B cell (primary cell): Measurements from ENCODE around the gene CDNF. TPM values are rescaled to one million over a fixed set of nuclear protein-coding genes. Genes with fewer than 3 reads are reported as not detected.

ENCODE experiments used
- ATAC-seq: fragments of 200-7000 bp; cut with Tn5 transposase; one replicate; pipeline ENCODE4 v1.10.0; 2021; ENCODE audit warnings: low read depth, mild to moderate bottlenecking, moderate number of reproducible peaks, moderate library complexity
- CTCF ChIA-PET: fragments of 350-600 bp; sonication (Branson Sonifier 250); formaldehyde crosslinking; loops from one replicate; lab custom pipeline; 2021; ENCODE audit warnings: antibody characterized with exemption, inconsistent platforms; lab: Charles Lee
- POLR2A ChIA-PET: fragments of 350-600 bp; sonication (Branson Sonifier 250); formaldehyde crosslinking; loops from one replicate; lab custom pipeline; 2021; ENCODE audit warnings: antibody characterized with exemption; lab: Charles Lee
- DNase-seq: peaks from one replicate; pipeline ENCODE4 v3.0.0; 2013
- H2AFZ ChIP-seq: 2 replicates; pipeline ENCODE4 v1.6.1; 2012; ENCODE audit warnings: mild to moderate bottlenecking, low read depth, low read length; ENCODE audit not compliant: insufficient read depth, poor library complexity, severe bottlenecking
- H3K27ac ChIP-seq, 2 donors: 1 replicate in 1 of 2; 2 replicates in 1 of 2; pipeline ENCODE4 v1.5.1; 2012 to 2013; ENCODE audit warnings: low read length in 2 of 2, mild to moderate bottlenecking in 2 of 2, moderate library complexity in 1 of 2
- H3K27me3 ChIP-seq, 4 experiments: fragments of 200-600 bp in 1 of 4; sonication (generic) in 1 of 4; replicated peaks in 1 of 4; 1 replicate in 2 of 4; 2 replicates in 2 of 4; pipeline versions ENCODE4 v1.6.1 to v1.7.0; 2013 to 2016; ENCODE audit warnings: low read length in 3 of 4, mild to moderate bottlenecking in 2 of 4, mixed read lengths in 1 of 4, moderate library complexity in 1 of 4; ENCODE audit not compliant: insufficient read depth in 4 of 4, control insufficient read depth in 3 of 4; ENCODE audit errors: control extremely low read depth in 1 of 4
- H3K36me3 ChIP-seq, 2 experiments: replicated peaks in 1 of 2; 1 replicate in 1 of 2; 2 replicates in 1 of 2; pipeline versions ENCODE4 v1.6.1 to v1.7.1; 2013; ENCODE audit warnings: low read length in 1 of 2; ENCODE audit not compliant: insufficient read depth in 2 of 2, control insufficient read depth in 1 of 2; ENCODE audit errors: control extremely low read depth in 1 of 2, extremely low read depth in 1 of 2
- H3K4me1 ChIP-seq, 2 donors: fragments of 200-600 bp in 1 of 2; sonication (generic) in 1 of 2; 1 replicate in 1 of 2; 2 replicates in 1 of 2; pipeline versions ENCODE4 v1.5.1 to v1.6.1; 2013 to 2017; ENCODE audit warnings: low read length in 2 of 2; ENCODE audit not compliant: control insufficient read depth in 2 of 2, insufficient read depth in 2 of 2
- H3K4me2 ChIP-seq: replicated peaks from 2 replicates; pipeline ENCODE3; 2012; ENCODE audit warnings: mild to moderate bottlenecking, low read depth, low read length; ENCODE audit not compliant: poor library complexity, severe bottlenecking
- H3K4me3 ChIP-seq, 5 experiments: fragments of 200-600 bp in 1 of 5; sonication (generic) in 1 of 5; 1 replicate in 3 of 5; 2 replicates in 2 of 5; pipeline versions ENCODE4 v1.5.1 to v1.7.0; 2011 to 2016; ENCODE audit warnings: low read length in 4 of 5, mild to moderate bottlenecking in 4 of 5, low read depth in 2 of 5, control low read depth in 1 of 5, moderate library complexity in 1 of 5; ENCODE audit not compliant: insufficient read depth in 1 of 5; ENCODE audit errors: control extremely low read depth in 1 of 5, extremely low read depth in 1 of 5
- H3K79me2 ChIP-seq: fragments of 200-600 bp; sonication (generic); one replicate; pipeline ENCODE4 v1.6.0; 2016; ENCODE audit warnings: low read length; ENCODE audit not compliant: control insufficient read depth, insufficient read depth
- H3K9ac ChIP-seq: fragments of 200-600 bp; sonication (generic); 2 replicates; pipeline ENCODE4 v1.6.1; 2017; ENCODE audit warnings: mild to moderate bottlenecking, low read length, moderate library complexity
- H3K9me3 ChIP-seq, 3 donors: one replicate each; pipeline versions ENCODE4 v1.6.1 to v1.7.1; 2013; ENCODE audit warnings: low read length in 2 of 3; ENCODE audit not compliant: control insufficient read depth in 2 of 3, insufficient read depth in 1 of 3; ENCODE audit errors: control extremely low read depth in 1 of 3
- H4K20me1 ChIP-seq: 2 replicates; pipeline ENCODE4 v1.6.0; 2012; ENCODE audit warnings: mild to moderate bottlenecking, low read length; ENCODE audit not compliant: insufficient read depth, control insufficient read depth, poor library complexity, severe bottlenecking
- H3K27ac Mint-ChIP-seq: one replicate; pipeline ENCODE4 v1.8.0; 2021; ENCODE audit warnings: mixed read lengths
- H3K27me3 Mint-ChIP-seq: one replicate; pipeline ENCODE4 v1.8.0; 2021; ENCODE audit warnings: mixed read lengths
- H3K4me1 Mint-ChIP-seq: one replicate; pipeline ENCODE4 v1.8.0; 2021; ENCODE audit warnings: mixed read lengths
- H3K4me3 Mint-ChIP-seq: one replicate; pipeline ENCODE4 v1.8.0; 2021; ENCODE audit warnings: mixed read lengths
- H3K9me3 Mint-ChIP-seq: one replicate; pipeline ENCODE4 v1.8.0; 2022; ENCODE audit warnings: mixed read lengths; ENCODE audit not compliant: insufficient read depth
- CTCF ChIP-seq: fragments of 200-600 bp; IDR thresholded peaks from one replicate; pipeline ENCODE4 v1.8.0; 2022; ENCODE audit warnings: antibody characterized with exemption, mild to moderate bottlenecking
- EZH2 ChIP-seq: IDR thresholded peaks from 2 replicates; pipeline ENCODE4 v1.6.1; 2012; ENCODE audit warnings: borderline replicate concordance, low read depth, mild to moderate bottlenecking, moderate library complexity, low read length; ENCODE audit not compliant: insufficient read depth, poor library complexity, severe bottlenecking
- WGBS: methylation state at CpG from one replicate; pipeline ENCODE4 v1.1.5; 2013; ENCODE audit warnings: missing lambda C conversion rate; ENCODE audit not compliant: insufficient coverage; 5-methylcytosine and 5-hydroxymethylcytosine counted together
- intact Hi-C: fragments of 100-400 bp; cut with micrococcal nuclease; formaldehyde crosslinking; loops from one replicate; pipeline ENCODE4 v1.10.0; 2022
- polyA plus RNA-seq: library from polyadenylated mRNA; depleted of rRNA; stranded (reverse); fragments of >200 nt; gene quantifications from 2 replicates; pipeline ENCODE4 v1.2.3, GENCODE V29; 2012
- total RNA-seq, 2 donors: library from RNA; stranded (reverse); fragments of 120-200 nt in 1 of 2; gene quantifications; 1 replicate in 1 of 2; 2 replicates in 1 of 2; pipeline versions ENCODE4 v1.2.3 to v1.2.4, GENCODE V29; 2013 to 2022

Gene CDNF
- total and polyA plus RNA-seq, 2 donors (not counting 1 experiment from before 2014, with no cell fraction given), result 1.4 to 1.8 TPM

GRCh38 chr10:14823966-14824365 lies 13.9 kb downstream of the CDNF start:
- Mint-ChIP-seq H3K27me3 (no peaks in the 10 kb centered on the region), H3K4me1 (peaks cover 32% of the 10 kb centered on the region), H3K4me3 (no peak overlapping the region), H3K9me3 (no peaks in the 10 kb centered on the region), H3K27ac (no peak overlapping the region)
- DNase-seq, result no peak
- Histone ChIP-seq H3K27ac (no peak overlapping the region), H4K20me1 (no peaks in the 10 kb centered on the region), H3K4me1 (peaks cover 16 to 19% of the 10 kb centered on the region in 2 donors), H2AFZ (no peak overlapping the region), H3K9me3 (peaks cover 0 to 7% (median 0%) of the 10 kb centered on the region in 3 donors), H3K9ac (no peak overlapping the region), H3K4me2 (no peak overlapping the region), H3K36me3 (no peaks in the 10 kb centered on the region), H3K79me2 (no peaks in the 10 kb centered on the region), H3K27me3 (no peaks in the 10 kb centered on the region), H3K4me3 (no peak overlapping the region)
- 100% methylated on average over 2 of the region's 3 CpGs for WGBS
- TF ChIP-seq CTCF (no peak), EZH2 (no peak)
- ChIA-PET POLR2A (no interaction called here), CTCF (interaction anchor here (0.7 to 4.4 kb wide), 31 partner anchors 13 to 619 kb away, joined by 3 to 71 read pairs (median 7); partner anchors contain the start of genes CDNF, HSPA14 and MSANTD7)
- ATAC-seq, result no peak
- intact Hi-C loops, result loop anchor here (1.0 to 5.0 kb wide), 6 partner anchors 13 to 325 kb away; no protein-coding TSS in a partner anchor

GRCh38 chr10:14822879-14823755 lies 14.7 kb downstream of the CDNF start:
- 100% methylated on average over 1 of the region's 3 CpGs for WGBS
- H3K27ac Mint-ChIP-seq, result no peak overlapping the region

More at GRCh38 chr10:14822879-14823755, 14.7 kb downstream of the CDNF start:
- H3K27ac ChIP-seq, result no peak overlapping the region
- H3K4me2 ChIP-seq, result peak overlapping the region; percentile 30
- no peak overlapping the region for H3K9ac ChIP-seq
- H3K4me1 Mint-ChIP-seq, result peaks cover 32% of the 10 kb centered on the region
- peaks cover 0 to 7% (median 0%) of the 10 kb centered on the region in 3 donors for H3K9me3 ChIP-seq
- no peaks in the 10 kb centered on the region for H3K79me2 ChIP-seq
- no peaks in the 10 kb centered on the region for H3K9me3 Mint-ChIP-seq
- no peaks in the 10 kb centered on the region for H4K20me1 ChIP-seq
- ChIA-PET CTCF (interaction anchor here (0.7 to 4.4 kb wide), 51 partner anchors 9 to 626 kb away, joined by 3 to 71 read pairs (median 5); partner anchors contain the start of genes CDNF, HSPA14 and MSANTD7), POLR2A (interaction anchor here (0.6 to 0.8 kb wide), 2 partner anchors 72 to 213 kb away, joined by 3 to 5 read pairs; no protein-coding TSS in a partner anchor)
- no peak overlapping the region for H3K4me3 Mint-ChIP-seq
- no peak overlapping the region for H2AFZ ChIP-seq
- ATAC-seq, result peak; percentile 78
- intact Hi-C loops, result loop anchor here (1.0 to 5.0 kb wide), 6 partner anchors 14 to 324 kb away; no protein-coding TSS in a partner anchor
- no peaks in the 10 kb centered on the region for H3K27me3 Mint-ChIP-seq
- peaks cover 16 to 19% of the 10 kb centered on the region in 2 donors for H3K4me1 ChIP-seq
- no peaks in the 10 kb centered on the region for H3K27me3 ChIP-seq
- H3K36me3 ChIP-seq, result no peaks in the 10 kb centered on the region
- peak; percentile 83 for TF ChIP-seq CTCF
- no peak for TF ChIP-seq EZH2
- peak; percentile 69 for DNase-seq
- no peak overlapping the region for H3K4me3 ChIP-seq
